ENCODE results near the gene GDF15. TPM values are rescaled to one million over a fixed set of nuclear protein-coding genes. Genes with fewer than 3 reads are reported as not detected.
"Not testable (repeated sequence)": the region's sequence is repeated elsewhere in the genome, so short reads cannot be mapped to it uniquely, and the experiment has no call there.

GDF15 gene, protein sequence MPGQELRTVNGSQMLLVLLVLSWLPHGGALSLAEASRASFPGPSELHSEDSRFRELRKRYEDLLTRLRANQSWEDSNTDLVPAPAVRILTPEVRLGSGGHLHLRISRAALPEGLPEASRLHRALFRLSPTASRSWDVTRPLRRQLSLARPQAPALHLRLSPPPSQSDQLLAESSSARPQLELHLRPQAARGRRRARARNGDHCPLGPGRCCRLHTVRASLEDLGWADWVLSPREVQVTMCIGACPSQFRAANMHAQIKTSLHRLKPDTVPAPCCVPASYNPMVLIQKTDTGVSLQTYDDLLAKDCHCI
- total RNA-seq, result 1 to 10 TPM in 1 of 2 donors, under 1 TPM in 1; 0.29 to 1.4 TPM

DNA sequence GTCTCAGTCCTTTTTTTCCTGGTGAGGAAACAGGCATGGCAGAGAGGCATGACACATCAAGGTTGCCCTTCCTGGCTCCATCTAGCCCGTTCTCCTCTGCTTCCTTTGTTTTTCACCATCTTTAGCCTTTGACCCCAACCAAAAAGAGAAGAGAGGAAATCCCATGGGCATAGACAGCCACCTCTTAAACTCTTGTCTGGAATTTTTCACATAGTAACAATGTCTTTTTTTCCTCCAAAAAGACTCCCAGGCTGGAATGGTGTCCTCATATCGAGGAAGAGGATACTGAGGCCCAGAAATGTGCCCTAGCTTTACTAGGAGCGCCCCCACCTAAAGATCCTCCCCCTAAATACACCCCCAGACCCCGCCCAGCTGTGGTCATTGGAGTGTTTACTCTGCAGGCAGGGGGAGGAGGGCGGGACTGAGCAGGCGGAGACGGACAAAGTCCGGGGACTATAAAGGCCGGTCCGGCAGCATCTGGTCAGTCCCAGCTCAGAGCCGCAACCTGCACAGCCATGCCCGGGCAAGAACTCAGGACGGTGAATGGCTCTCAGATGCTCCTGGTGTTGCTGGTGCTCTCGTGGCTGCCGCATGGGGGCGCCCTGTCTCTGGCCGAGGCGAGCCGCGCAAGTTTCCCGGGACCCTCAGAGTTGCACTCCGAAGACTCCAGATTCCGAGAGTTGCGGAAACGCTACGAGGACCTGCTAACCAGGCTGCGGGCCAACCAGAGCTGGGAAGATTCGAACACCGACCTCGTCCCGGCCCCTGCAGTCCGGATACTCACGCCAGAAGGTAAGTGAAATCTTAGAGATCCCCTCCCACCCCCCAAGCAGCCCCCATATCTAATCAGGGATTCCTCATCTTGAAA is at the start of gene GDF15:
TSS of gene GDF15 (plus strand) at position 484 of the 868 bp plus-strand sequence. CDS start at position 516, 32 bp downstream.
- no peak within 1 kb of the TSS for H3K27ac Mint-ChIP-seq
- H3K36me3 Mint-ChIP-seq, result no peaks in the 10 kb centered on the region
- ATAC-seq, result peak in 1 of 2 donors; percentile 25
- no peaks in the 10 kb centered on the region for H3K9me3 Mint-ChIP-seq
- DNase-seq (ENCODE audit: low spot score in 2 of 2), result peak in 1 of 2 donors; percentile 63

DNA sequence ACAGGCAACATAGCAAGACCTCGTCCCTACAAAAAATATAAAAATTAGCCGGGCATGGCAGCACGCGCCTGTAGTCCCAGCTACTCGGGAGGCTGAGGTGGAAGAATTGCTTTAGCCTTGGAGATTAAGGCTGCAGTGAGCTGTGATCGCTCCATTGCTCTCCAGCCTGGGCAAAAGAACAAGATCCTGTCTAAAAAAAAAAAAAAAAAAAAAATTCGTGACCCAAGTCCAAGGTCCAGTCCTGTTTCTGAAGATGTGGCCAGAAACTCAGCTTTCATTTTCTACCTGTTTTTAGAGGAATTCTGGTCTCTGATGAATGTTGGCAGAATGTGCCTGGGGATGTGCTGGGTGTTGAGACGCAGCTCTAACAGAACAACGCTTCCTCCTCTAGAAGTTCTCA is 47.4 kb upstream of the GDF15 start:
- Mint-ChIP-seq H3K36me3 (peaks cover 0 to 5% of the 10 kb centered on the region in 2 donors), H3K9me3 (no peaks in the 10 kb centered on the region), H3K27ac (no peak overlapping the region)
- ATAC-seq, result no peak
- no peak for DNase-seq (ENCODE audit: low spot score in 2 of 2)

GRCh38 chr19:18339723-18340122 is 46.2 kb upstream of the GDF15 start:
- no peaks in the 10 kb centered on the region for H3K9me3 Mint-ChIP-seq
- ATAC-seq (peak; percentile 8 to 32), DNase-seq (ENCODE audit: low spot score in 2 of 2) (no peak)
- peak overlapping the region in 1 of 2 donors; percentile 41 for H3K27ac Mint-ChIP-seq
- peaks cover 0 to 5% of the 10 kb centered on the region in 2 donors for H3K36me3 Mint-ChIP-seq

DNA sequence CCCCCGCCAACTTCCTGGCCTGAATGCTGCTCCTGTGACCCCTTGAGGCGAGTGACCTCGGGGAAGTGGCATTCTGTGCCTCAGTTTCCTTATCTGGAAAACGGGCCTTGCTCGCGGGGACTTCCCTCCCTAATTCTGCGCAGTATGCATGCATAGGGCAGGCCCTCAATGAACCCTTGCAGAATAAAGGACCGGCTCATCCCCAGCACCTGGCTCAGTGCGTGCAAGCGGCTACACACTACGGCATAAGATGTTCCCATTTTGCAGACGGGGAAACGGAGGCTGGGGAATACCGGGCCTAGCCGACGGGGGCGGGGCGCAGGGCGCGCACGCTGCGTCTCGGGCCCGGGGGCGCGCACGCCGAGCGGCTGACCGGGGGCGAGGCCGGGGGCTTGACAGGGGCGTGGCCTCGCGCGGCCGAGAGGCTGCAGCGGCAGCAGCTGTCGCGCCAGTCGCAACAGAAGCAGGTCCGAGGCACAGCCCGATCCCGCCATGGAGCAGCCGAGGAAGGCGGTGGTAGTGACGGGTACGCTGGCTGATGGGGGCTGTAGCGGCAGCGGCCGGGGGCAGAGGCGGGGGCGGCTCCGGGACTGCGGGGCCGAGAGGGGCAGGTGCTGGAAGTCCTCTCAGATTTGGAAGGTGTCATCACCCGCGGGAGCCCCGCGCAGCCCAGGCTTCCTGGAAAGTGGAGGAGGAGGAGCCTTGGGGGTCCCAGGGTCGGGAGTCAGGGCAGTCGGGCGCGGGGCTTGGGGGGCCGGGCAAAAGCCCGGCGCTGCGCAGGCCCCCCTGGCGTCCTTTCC is 45.6 kb upstream of the GDF15 start, which contains the start of gene PGPEP1:
TSS of gene PGPEP1 (plus strand) at position 409 of the 800 bp plus-strand sequence. CDS start at position 493, 84 bp downstream.
- Mint-ChIP-seq H3K27ac (peak within 1 kb of the TSS; percentile 41 to 81), H3K36me3 (peaks cover 0 to 5% of the 10 kb centered on the region in 2 donors), H3K9me3 (no peaks in the 10 kb centered on the region)
- ATAC-seq (peak; percentile 73 to 74), DNase-seq (ENCODE audit: low spot score in 2 of 2) (peak; percentile 81 to 83)

GRCh38 chr19:18340990-18341868 is 44.7 kb upstream of the GDF15 start:
- DNase-seq (ENCODE audit: low spot score in 2 of 2) (peak in 1 of 2 donors; percentile 69), ATAC-seq (peak; percentile 80 to 86)
- no peaks in the 10 kb centered on the region for H3K9me3 Mint-ChIP-seq
- H3K36me3 Mint-ChIP-seq, result peaks cover 0 to 5% of the 10 kb centered on the region in 2 donors
- H3K27ac Mint-ChIP-seq, result peak overlapping the region; percentile 41 to 81

DNA sequence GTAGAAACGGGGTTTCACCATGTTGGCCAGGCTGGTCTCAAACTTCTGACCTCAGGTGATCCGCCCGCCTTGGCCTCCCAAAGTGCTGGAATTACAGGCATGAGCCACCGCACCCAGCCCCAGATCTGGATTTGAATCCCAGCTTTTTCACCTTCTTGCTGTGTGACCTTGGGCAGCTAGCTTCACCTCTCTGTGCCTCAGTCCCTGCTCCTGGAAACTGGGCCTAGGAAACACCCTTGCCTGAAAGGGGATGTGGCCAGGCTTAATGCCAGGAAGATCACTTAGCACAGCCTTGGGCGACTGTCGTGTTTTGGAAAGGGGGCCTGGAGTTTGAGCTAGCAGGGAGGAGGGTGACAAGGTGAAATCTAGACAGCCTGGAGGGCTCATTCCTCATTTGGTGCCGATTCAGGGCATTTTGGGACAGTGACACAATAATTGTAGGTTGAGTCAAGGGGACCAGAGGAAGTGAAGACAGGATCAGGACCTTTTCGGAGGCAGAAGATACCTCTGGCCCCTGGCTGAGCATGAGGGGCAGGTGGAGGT is 43.8 kb upstream of the GDF15 start:
- no peak for ATAC-seq
- no peak for DNase-seq (ENCODE audit: low spot score in 2 of 2)
- Mint-ChIP-seq H3K9me3 (no peaks in the 10 kb centered on the region), H3K27ac (peak overlapping the region; percentile 25 to 41), H3K36me3 (peaks cover 0 to 5% of the 10 kb centered on the region in 2 donors)

GRCh38 chr19:18344582-18344950 is 41.4 kb upstream of the GDF15 start:
- Mint-ChIP-seq H3K27ac (no peak overlapping the region), H3K9me3 (no peaks in the 10 kb centered on the region), H3K36me3 (peaks cover 0 to 5% of the 10 kb centered on the region in 2 donors)
- no peak for DNase-seq (ENCODE audit: low spot score in 2 of 2)
- no peak for ATAC-seq

GRCh38 chr19:18345296-18345695 is 40.7 kb upstream of the GDF15 start:
- Mint-ChIP-seq H3K36me3 (peaks cover 0 to 5% of the 10 kb centered on the region in 2 donors), H3K9me3 (no peaks in the 10 kb centered on the region), H3K27ac (peak overlapping the region in 1 of 2 donors; percentile 57)
- DNase-seq (ENCODE audit: low spot score in 2 of 2) (no peak), ATAC-seq (no peak)

GRCh38 chr19:18346091-18346490 is 39.9 kb upstream of the GDF15 start:
- ATAC-seq (no peak), DNase-seq (ENCODE audit: low spot score in 2 of 2) (no peak)
- Mint-ChIP-seq H3K27ac (no peak overlapping the region), H3K36me3 (peaks cover 0 to 5% of the 10 kb centered on the region in 2 donors), H3K9me3 (no peaks in the 10 kb centered on the region)

GRCh38 chr19:18348171-18348570 is 37.8 kb upstream of the GDF15 start:
- Mint-ChIP-seq H3K36me3 (no peaks in the 10 kb centered on the region), H3K9me3 (no peaks in the 10 kb centered on the region), H3K27ac (peak overlapping the region in 1 of 2 donors; percentile 75)
- DNase-seq (ENCODE audit: low spot score in 2 of 2), result no peak
- no peak for ATAC-seq

DNA sequence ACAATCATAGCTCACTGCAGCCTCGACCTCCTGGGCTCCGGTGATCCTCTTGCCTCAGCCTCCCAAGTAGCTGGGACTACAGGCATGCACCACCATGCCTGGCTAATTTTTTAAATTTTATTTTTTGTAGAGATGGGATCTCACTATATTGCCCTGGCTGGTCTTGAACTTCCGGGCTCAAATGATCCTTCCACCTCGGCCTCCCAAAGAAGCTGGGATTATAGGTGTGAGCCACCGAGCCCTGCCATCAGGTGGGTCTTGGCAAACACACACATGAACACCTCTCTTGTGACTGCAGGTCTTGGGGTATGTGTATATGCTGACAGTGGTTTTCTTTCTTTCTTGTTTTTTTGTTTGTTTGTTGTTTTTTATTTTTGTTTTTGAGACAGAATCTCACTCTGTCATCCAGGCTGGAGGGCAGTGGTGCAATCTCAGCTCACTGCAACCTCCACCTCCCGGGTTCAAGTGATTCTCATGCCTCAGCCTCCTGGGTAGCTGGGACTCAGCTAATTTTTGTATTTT is 37.1 kb upstream of the GDF15 start:
- H3K9me3 Mint-ChIP-seq; ATAC-seq; DNase-seq (ENCODE audit: low spot score in 2 of 2); H3K36me3 Mint-ChIP-seq; H3K27ac Mint-ChIP-seq: not testable (repeated sequence)

DNA sequence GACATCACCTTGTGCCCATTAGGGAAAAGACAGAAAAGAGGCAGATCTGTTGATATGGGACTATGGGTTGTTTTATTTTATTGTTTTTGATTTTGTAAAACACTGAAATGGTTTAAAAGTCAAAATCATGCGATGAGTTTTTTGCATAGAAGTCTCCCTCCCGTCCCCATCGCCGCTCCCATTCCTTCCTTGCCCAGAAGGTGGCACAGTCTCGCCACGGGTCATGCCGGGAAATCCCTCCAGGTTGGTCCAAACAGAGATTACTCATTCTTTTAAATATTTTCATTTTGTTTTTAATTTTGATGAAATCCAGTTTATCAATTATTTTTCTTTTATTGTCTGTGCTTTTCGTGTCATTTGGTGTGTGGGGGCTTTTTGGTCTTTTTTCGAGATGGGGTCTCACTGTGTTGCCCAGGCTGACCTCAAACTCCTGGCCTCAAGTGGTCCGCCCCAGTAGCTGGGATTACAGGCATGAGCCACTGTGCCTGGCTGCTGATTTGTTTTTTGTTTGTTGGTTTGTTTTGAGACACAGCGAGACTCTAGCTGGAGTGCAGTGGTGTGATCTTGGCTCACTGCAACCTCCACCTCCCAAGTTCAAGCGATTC is 36.3 kb upstream of the GDF15 start:
- DNase-seq (ENCODE audit: low spot score in 2 of 2) (peak in 1 of 2 donors; percentile 34), ATAC-seq (peak in 1 of 2 donors; percentile 50)
- Mint-ChIP-seq H3K9me3 (no peaks in the 10 kb centered on the region), H3K27ac (no peak overlapping the region), H3K36me3 (no peaks in the 10 kb centered on the region)

DNA sequence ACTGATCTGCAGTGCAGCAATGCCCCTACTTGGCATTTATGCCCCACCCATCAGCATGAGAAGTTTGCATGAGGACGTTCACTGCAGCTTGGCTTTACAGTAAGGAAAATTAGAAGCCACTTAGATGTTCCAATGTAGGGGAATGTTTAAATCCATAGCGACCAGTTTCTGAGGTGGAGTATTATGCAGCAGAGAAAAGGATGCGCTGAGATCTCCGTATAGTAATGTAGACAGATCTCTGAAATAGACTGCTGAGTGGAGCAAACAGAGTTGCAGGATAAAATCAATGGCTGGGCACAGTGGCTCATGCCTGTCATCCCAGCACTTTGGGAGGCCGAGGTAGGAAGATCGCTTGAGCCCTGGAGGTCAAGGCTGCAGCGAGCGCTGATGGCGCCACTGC is 35.5 kb upstream of the GDF15 start:
- Mint-ChIP-seq H3K9me3 (no peaks in the 10 kb centered on the region), H3K27ac (no peak overlapping the region), H3K36me3 (peaks cover 0 to 3% of the 10 kb centered on the region in 2 donors)
- DNase-seq (ENCODE audit: low spot score in 2 of 2) (no peak), ATAC-seq (no peak)

DNA sequence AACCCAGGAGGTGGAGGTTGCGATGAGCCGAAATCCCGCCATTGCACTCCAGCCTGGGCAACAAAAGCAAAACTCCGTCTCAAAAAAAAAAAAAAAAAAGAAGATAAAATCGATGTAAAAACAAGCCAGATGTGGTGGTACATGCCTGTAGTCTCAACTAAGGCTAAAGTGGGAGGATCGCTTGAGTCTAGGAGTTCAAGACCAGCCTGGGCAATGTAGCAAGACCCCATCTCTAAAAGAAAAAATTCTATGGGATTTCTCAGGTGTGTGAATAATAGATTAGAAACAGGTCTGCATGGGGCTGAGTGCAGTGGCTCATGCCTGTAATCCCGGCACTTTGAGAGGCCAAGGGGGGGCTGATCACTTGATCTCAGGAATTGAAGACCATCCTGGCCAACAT is 34.4 kb upstream of the GDF15 start:
- Mint-ChIP-seq H3K36me3 (peaks cover 0 to 5% of the 10 kb centered on the region in 2 donors), H3K9me3 (no peaks in the 10 kb centered on the region), H3K27ac (no peak overlapping the region)
- ATAC-seq (no peak), DNase-seq (ENCODE audit: low spot score in 2 of 2) (no peak)
